ENCODE results near the gene PRPF38B. TPM values are rescaled to one million over a fixed set of nuclear protein-coding genes. Genes with fewer than 3 reads are reported as not detected.

Gene PRPF38B
- total and polyA plus RNA-seq, 2 of the 4 experiments (the other 2 are of a cell fraction): 9.0 to 19.3 TPM

DNA sequence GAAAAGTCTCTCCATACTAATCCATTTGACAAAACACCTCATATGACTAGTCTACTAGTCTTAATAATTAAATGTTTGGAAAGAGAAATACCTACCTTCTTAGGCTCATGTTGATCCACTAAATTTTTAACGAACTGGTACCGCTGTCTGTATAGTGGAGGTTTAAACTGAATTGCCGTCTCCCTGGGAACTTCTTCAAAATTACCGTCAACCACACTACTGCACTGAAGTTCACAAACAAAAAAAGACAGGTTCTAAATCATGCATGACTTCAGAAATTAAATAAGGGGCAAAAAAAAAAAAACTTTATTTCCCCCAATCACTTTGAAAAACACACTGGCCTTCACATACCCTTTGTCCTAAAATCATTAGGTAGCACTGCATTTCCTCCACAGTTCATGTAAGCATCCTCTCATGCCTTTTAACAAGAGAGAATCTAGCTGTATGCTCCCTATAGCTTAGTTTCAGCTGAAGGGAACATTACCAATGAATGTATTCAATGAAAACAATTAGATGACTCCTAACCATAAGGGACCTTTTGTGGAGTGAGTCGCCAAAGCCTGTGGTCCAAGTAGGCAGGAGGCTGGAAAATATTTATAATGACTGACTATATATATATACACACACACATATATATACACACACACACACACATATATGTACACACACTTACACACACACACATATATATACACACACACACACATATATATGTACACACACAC is 34.6 kb upstream of the PRPF38B start:
- Histone ChIP-seq H3K36me3 (ENCODE audit: control insufficient read depth, insufficient read depth, low read length) (no peaks in the 10 kb centered on the region), H2BK15ac (ENCODE audit: low read depth, low read length) (no peak overlapping the region), H2AK9ac (replicated peaks; ENCODE audit: low read depth, low read length, poor library complexity) (no peak overlapping the region), H2BK5ac (ENCODE audit: low read depth, low read length, poor library complexity, severe bottlenecking) (no peak overlapping the region), H3K79me1 (ENCODE audit: low read depth in 1 of 2, low read length in 2 of 2) (no peaks in the 10 kb centered on the region), H4K8ac (ENCODE audit: low read depth in 2 of 2, low read length in 2 of 2) (no peak overlapping the region), H2BK120ac (ENCODE audit: low read depth, low read length) (no peak overlapping the region), H3K9me3 (ENCODE audit: control insufficient read depth, insufficient read depth, low read length) (no peaks in the 10 kb centered on the region), H2AK5ac (ENCODE audit: low read depth, low read length) (no peak overlapping the region), H4K91ac (ENCODE audit: insufficient read depth, low read depth, low read length) (no peak overlapping the region), H3K27me3 (ENCODE audit: control insufficient read depth, insufficient read depth, low read length) (no peaks in the 10 kb centered on the region), H2AFZ (replicated peaks; ENCODE audit: low read length, poor library complexity) (no peak overlapping the region), H2BK20ac (ENCODE audit: low read depth, low read length) (no peak overlapping the region), H3K4me3 (ENCODE audit: insufficient read depth, low read depth, low read length) (no peak overlapping the region), H3K23ac (ENCODE audit: low read depth, low read length) (no peak overlapping the region), H3K27ac (ENCODE audit: insufficient read depth, low read length) (no peak overlapping the region), H3K4ac (ENCODE audit: low read depth, low read length) (no peak overlapping the region), H4K5ac (ENCODE audit: low read depth, low read length) (no peak overlapping the region), H4K20me1 (ENCODE audit: insufficient read depth, low read length) (no peaks in the 10 kb centered on the region), H3K14ac (replicated peaks; ENCODE audit: low read depth, low read length) (no peak overlapping the region), H3K18ac (ENCODE audit: low read depth, low read length) (no peak overlapping the region), H3K4me2 (ENCODE audit: low read depth, low read length) (no peak overlapping the region), H3K56ac (ENCODE audit: extremely low read depth, insufficient read depth, low read length) (no peak overlapping the region), H3K9ac (ENCODE audit: low read depth, low read length) (no peak overlapping the region), H3K4me1 (ENCODE audit: control insufficient read depth, insufficient read depth, low read length) (peaks cover 2% of the 10 kb centered on the region; the same call in 1 of the 2 replicates), H3K9me1 (ENCODE audit: insufficient read depth, low read length) (no peaks in the 10 kb centered on the region)
- no peak for ATAC-seq (ENCODE audit: low read depth)
- in situ Hi-C loops (cut with MboI; ENCODE audit: low sequenced_read_pairs): no loop called here
- ChIA-PET CTCF (interaction anchor here (0.5 to 1.5 kb wide), 2 partner anchors 14 to 42 kb away, joined by 3 read pairs; no protein-coding TSS in a partner anchor), POLR2A (ENCODE audit: unreplicated experiment) (no interaction called here)
- peak; percentile 27 for DNase-seq
- BruUV-seq (replicated peaks): no TSS peak
- TF ChIP-seq MAZ (IDR thresholded peaks at IDR 0.05; ENCODE audit: borderline replicate concordance, low read depth, low read length) (no peak), RAD21 (IDR thresholded peaks at IDR 0.05; ENCODE audit: low read length) (no peak), RFX5 (IDR thresholded peaks at IDR 0.05; ENCODE audit: low read depth, low read length) (no peak), MAFK (IDR thresholded peaks at IDR 0.05; ENCODE audit: low read depth, low read length) (no peak), CHD1 (IDR thresholded peaks at IDR 0.05; ENCODE audit: low read depth, low read length) (no peak), NFE2L2 (IDR thresholded peaks at IDR 0.05; ENCODE audit: low read depth, low read length) (no peak), RCOR1 (IDR thresholded peaks at IDR 0.05; ENCODE audit: insufficient replicate concordance, low read length) (no peak), POLR2A (IDR thresholded peaks at IDR 0.05; ENCODE audit: low read depth, low read length) (no peak)
- TF ChIP-seq, protein P1, sequence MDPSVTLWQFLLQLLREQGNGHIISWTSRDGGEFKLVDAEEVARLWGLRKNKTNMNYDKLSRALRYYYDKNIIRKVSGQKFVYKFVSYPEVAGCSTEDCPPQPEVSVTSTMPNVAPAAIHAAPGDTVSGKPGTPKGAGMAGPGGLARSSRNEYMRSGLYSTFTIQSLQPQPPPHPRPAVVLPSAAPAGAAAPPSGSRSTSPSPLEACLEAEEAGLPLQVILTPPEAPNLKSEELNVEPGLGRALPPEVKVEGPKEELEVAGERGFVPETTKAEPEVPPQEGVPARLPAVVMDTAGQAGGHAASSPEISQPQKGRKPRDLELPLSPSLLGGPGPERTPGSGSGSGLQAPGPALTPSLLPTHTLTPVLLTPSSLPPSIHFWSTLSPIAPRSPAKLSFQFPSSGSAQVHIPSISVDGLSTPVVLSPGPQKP (IDR thresholded peaks at IDR 0.05; ENCODE audit: borderline replicate concordance, low read depth, low read length): no peak
- intact Hi-C loops (cut with micrococcal nuclease): no loop called here
- dilution Hi-C loops (cut with HindIII; ENCODE audit: low sequenced_read_pairs, unreplicated experiment): no loop called here
- WGBS, 2 experiments (ENCODE audit: extremely low coverage in 2 of 2, insufficient read length in 1 of 2): no CpG with 5 or more reads among the region's 5 CpGs

All from IMR-90 (cell line).